Thymus (tissue), 11 donors: Measurements from ENCODE around the gene SYNGR3. TPM values are rescaled to one million over a fixed set of nuclear protein-coding genes. Genes with fewer than 3 reads are reported as not detected.
A peak's percentile ranks its signal among the peaks of the same experiment; 100 is the strongest.
"Not testable (repeated sequence)": the region's sequence is repeated elsewhere in the genome, so short reads cannot be mapped to it uniquely, and the experiment has no call there.

ENCODE experiments used
- DNase-seq, 9 donors: peaks; one replicate each; pipeline ENCODE4 v3.0.0-alpha.2; 2013; ENCODE audit warnings: low spot score in 9 of 9, low read depth in 6 of 9, missing footprints in 1 of 9
- H3K27ac ChIP-seq, 2 donors: one replicate each; pipeline ENCODE4 v1.5.1; 2013; ENCODE audit warnings: control low read depth in 1 of 2, low read depth in 1 of 2, low read length in 1 of 2, mild to moderate bottlenecking in 1 of 2, moderate library complexity in 1 of 2
- H3K27me3 ChIP-seq, 2 donors: one replicate each; pipeline ENCODE4 v1.5.1; 2013; ENCODE audit warnings: low read length in 1 of 2; ENCODE audit not compliant: control insufficient read depth in 2 of 2, insufficient read depth in 1 of 2
- H3K36me3 ChIP-seq, 2 donors: one replicate each; pipeline ENCODE4 v1.5.1; 2013; ENCODE audit warnings: low read length in 1 of 2, mild to moderate bottlenecking in 1 of 2, moderate library complexity in 1 of 2; ENCODE audit not compliant: control insufficient read depth in 2 of 2, insufficient read depth in 2 of 2
- H3K4me1 ChIP-seq, 2 donors: one replicate each; pipeline ENCODE4 v1.5.1; 2013; ENCODE audit warnings: low read length in 2 of 2; ENCODE audit not compliant: control insufficient read depth in 2 of 2, insufficient read depth in 2 of 2
- H3K4me3 ChIP-seq, 2 donors: one replicate each; pipeline ENCODE4 v1.5.1; 2013; ENCODE audit warnings: low read length in 2 of 2, control low read depth in 1 of 2, mild to moderate bottlenecking in 1 of 2
- H3K9me3 ChIP-seq, 2 donors: one replicate each; pipeline ENCODE4 v1.5.1; 2013; ENCODE audit warnings: low read length in 1 of 2, mild to moderate bottlenecking in 1 of 2; ENCODE audit not compliant: control insufficient read depth in 2 of 2, insufficient read depth in 1 of 2
- WGBS: extraction: QIAGEN DNeasy Blood & Tissue Kit; methylation state at CpG from one replicate; pipeline ENCODE4 v1.1.7; 2013; 5-methylcytosine and 5-hydroxymethylcytosine counted together
- polyA plus RNA-seq: library from polyadenylated mRNA; stranded (reverse); fragments of 200-250 nt; gene quantifications from one replicate; pipeline ENCODE4 v1.2.3, GENCODE V29; 2013
- total RNA-seq: library from RNA; stranded (reverse); fragments of 120-200 nt; gene quantifications from one replicate; pipeline ENCODE4 v1.2.4, GENCODE V29; 2013
- donor health status: healthy.

The SYNGR3 gene
- total and polyA plus RNA-seq, 2 donors = 1.2 to 2.7 TPM

DNA sequence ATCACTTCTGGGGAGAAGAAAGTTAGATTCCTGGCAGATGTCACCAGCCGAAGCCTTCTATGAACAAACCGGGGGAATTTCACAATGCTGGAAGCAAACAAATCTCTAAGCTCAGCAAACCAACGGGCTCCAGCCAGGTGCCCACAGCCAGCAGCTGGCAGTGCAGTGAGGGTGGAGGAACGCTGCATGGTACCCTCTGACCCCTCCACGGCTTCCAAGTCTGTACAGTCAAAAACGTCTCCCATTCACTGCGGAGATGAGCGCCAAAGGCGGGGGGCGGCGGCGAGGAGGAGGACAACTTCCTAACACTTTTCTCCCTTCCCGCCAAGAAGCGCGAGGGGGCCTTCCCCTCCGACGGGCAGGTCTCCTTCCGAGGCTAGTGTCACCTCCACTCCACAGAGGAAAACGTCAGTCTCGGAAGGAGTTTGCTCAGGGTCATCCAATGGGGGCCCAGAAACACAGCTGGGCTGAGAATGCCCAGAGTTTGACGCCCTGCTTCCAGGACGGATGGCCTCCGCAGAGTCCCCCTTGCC is 18.9 kb downstream of the SYNGR3 start:
- H3K9me3 ChIP-seq = peaks cover 0 to 13% of the 10 kb centered on the region in 2 donors
- peaks cover 26 to 37% of the 10 kb centered on the region in 2 donors for H3K4me1 ChIP-seq
- H3K27me3 ChIP-seq = no peaks in the 10 kb centered on the region
- H3K36me3 ChIP-seq = peaks cover 0 to 11% of the 10 kb centered on the region in 2 donors
- peak overlapping the region; percentile 40 to 80 for H3K27ac ChIP-seq
- DNase-seq = no peak
- 4% methylated on average over 23 of the region's 23 CpGs for WGBS
- H3K4me3 ChIP-seq = peak overlapping the region; percentile 54 to 85

GRCh38 chr16:2009164-2009711 is 19.5 kb downstream of the SYNGR3 start:
- peaks cover 0 to 10% of the 10 kb centered on the region in 2 donors for H3K36me3 ChIP-seq
- peak overlapping the region; percentile 40 to 80 for H3K27ac ChIP-seq
- H3K27me3 ChIP-seq = no peaks in the 10 kb centered on the region
- under 1% methylated on average over 55 of the region's 55 CpGs for WGBS
- DNase-seq = no peak
- H3K9me3 ChIP-seq = peaks cover 0 to 7% of the 10 kb centered on the region in 2 donors
- peaks cover 26 to 32% of the 10 kb centered on the region in 2 donors for H3K4me1 ChIP-seq
- H3K4me3 ChIP-seq = peak overlapping the region; percentile 54 to 85

GRCh38 chr16:2009791-2010510 is 20.2 kb downstream of the SYNGR3 start, which contains the start of gene ZNF598:
Gene ZNF598 (minus strand): TSS chr16:2009821.
- Histone ChIP-seq H3K9me3 (peaks cover 0 to 3% of the 10 kb centered on the region in 2 donors), H3K4me1 (peaks cover 26 to 28% of the 10 kb centered on the region in 2 donors), H3K27me3 (no peaks in the 10 kb centered on the region), H3K4me3 (peak within 1 kb of the TSS; percentile 65 to 85), H3K27ac (peak within 1 kb of the TSS; percentile 62 to 84), H3K36me3 (peaks cover 0 to 6% of the 10 kb centered on the region in 2 donors)
- WGBS = 4% methylated on average over 52 of the region's 52 CpGs
- DNase-seq = peak in 8 of 9 donors; percentile 60 to 88 (median 72)

- 90% methylated on average over 9 of the region's 9 CpGs for WGBS
- not testable (repeated sequence) for H3K4me3 ChIP-seq, H3K9me3 ChIP-seq, H3K27me3 ChIP-seq, H3K27ac ChIP-seq, H3K36me3 ChIP-seq, DNase-seq
- peaks cover 25 to 28% of the 10 kb centered on the region in 2 donors for H3K4me1 ChIP-seq
Measured at GRCh38 chr16:2011726-2012125, 22.0 kb downstream of the SYNGR3 start.

DNA sequence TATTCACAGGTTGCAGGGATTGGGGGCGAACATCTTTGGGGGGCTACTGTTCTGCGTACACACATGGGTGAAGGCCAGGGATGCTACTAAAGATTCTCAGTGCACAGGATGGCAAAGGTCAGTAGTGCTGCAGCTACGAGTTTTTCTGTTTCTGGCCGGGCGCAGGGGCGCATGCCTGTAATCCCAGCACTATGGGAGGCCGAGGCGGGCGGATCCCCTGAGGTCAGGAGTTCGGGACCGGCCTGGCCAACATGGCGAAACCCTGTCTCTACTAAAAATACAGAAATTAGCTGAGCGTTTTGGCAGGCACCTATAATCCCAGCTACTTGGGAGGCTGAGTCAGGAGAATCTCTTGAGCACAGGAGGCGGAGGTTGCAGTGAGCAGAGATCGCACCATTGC is 23.8 kb downstream of the SYNGR3 start:
- DNase-seq = no peak
- 95% methylated on average over 15 of the region's 15 CpGs for WGBS
- Histone ChIP-seq H3K9me3 (peaks cover 0 to 8% of the 10 kb centered on the region in 2 donors), H3K4me1 (peaks cover 7 to 13% of the 10 kb centered on the region in 2 donors), H3K36me3 (no peaks in the 10 kb centered on the region), H3K27ac (no peak overlapping the region), H3K4me3 (no peak overlapping the region), H3K27me3 (peaks cover 7 to 18% of the 10 kb centered on the region in 2 donors)

DNA sequence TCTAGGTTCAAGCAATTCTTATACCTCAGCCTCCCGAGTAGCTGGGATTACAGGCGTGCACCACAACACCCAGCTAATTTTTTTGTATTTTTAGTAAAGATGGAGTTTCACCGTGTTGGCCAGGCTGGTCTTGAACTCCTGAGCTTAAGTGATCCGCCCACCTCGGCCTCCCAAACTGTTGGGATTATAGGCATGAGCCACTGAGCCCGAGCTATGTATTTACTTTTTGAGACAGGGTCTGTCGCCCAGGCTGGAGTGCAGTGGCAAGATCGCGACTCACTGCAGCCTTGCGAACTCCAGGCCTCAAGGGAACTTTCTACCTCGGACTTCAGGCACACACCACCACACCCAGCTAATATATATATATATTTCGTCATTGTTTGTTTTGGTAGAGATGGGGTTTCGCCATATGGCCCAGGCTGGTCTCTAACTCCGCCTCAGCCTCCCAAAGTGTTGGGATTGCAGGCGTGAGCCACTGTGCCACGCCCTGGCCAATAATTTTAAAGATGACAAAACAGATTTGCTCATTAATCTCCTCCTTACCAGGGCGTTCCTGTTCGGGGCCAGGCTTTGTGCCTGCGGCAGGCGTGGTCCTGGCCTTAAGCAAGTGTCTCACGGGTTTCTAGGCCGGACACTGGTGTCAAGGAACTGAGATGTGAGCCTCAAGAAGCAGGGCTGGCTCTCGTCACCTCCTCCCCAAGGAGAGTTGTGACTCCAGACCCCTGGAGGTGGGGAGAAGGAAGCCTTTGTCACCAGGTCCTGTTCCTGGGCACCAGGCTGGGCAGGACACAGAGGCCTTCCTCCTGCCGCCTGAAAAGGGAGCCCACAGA is 25.6 kb downstream of the SYNGR3 start:
- H3K36me3 ChIP-seq = no peaks in the 10 kb centered on the region
- no peak for DNase-seq
- H3K27ac ChIP-seq = no peak overlapping the region
- peaks cover 2 to 14% of the 10 kb centered on the region in 2 donors for H3K4me1 ChIP-seq
- peaks cover 23 to 37% of the 10 kb centered on the region in 2 donors for H3K27me3 ChIP-seq
- 96% methylated on average over 24 of the region's 24 CpGs for WGBS
- peaks cover 0 to 8% of the 10 kb centered on the region in 2 donors for H3K9me3 ChIP-seq
- no peak overlapping the region for H3K4me3 ChIP-seq

DNA sequence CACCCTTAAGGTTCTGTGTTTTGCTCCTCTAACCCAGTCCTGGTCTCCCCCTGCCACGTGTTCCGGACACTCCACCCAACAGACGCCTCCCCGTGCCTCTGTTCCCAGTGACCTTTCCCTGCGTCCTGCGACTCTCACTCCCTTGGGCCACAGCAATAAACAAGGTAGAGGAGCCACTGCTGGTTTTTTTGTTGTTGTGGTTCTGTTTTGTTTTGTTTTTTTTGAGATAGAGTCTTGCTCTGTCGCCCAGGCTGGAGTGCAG is 26.1 kb downstream of the SYNGR3 start:
- Histone ChIP-seq H3K27me3 (peaks cover 28 to 42% of the 10 kb centered on the region in 2 donors), H3K4me3 (no peak overlapping the region), H3K36me3 (no peaks in the 10 kb centered on the region), H3K27ac (no peak overlapping the region), H3K4me1 (peaks cover 0 to 12% of the 10 kb centered on the region in 2 donors), H3K9me3 (peaks cover 0 to 8% of the 10 kb centered on the region in 2 donors)
- DNase-seq = no peak
- 96% methylated on average over 7 of the region's 7 CpGs for WGBS

DNA sequence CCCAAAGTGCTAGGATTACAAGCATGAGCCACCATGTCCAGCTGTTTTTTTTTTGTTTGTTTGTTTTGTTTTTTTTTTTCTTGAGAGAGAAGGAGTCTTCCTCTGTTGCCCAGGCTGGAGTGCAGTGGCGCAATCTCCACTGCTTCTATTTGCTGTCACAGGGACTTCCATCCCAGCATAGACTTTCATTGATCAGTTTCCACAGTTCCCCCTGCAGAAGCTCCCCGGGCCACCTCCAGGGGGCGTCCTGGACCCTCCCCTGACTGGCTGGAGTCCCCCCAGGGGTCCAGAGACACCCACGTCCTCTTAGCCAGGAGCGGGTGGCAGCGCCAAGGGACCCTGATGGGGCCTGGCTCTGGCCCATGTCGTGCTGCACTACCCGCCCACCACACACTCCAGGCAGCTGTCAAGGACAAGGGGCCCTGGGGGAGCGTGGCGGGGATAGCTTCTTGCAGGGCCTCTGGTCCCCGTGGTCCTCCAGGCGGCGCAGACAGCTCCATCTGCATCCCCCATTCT is 26.7 kb downstream of the SYNGR3 start:
- H3K4me3 ChIP-seq = no peak overlapping the region
- no peak overlapping the region for H3K27ac ChIP-seq
- 59% methylated on average over 13 of the region's 13 CpGs for WGBS
- peaks cover 30 to 47% of the 10 kb centered on the region in 2 donors for H3K27me3 ChIP-seq
- H3K9me3 ChIP-seq = peaks cover 0 to 8% of the 10 kb centered on the region in 2 donors
- DNase-seq = no peak
- H3K36me3 ChIP-seq = no peaks in the 10 kb centered on the region
- peaks cover 0 to 12% of the 10 kb centered on the region in 2 donors for H3K4me1 ChIP-seq
